Measurements from ENCODE around the gene GAK.
"Not testable (repeated sequence)": the region's sequence is repeated elsewhere in the genome, so short reads cannot be mapped to it uniquely, and the experiment has no call there.

GAK gene

DNA sequence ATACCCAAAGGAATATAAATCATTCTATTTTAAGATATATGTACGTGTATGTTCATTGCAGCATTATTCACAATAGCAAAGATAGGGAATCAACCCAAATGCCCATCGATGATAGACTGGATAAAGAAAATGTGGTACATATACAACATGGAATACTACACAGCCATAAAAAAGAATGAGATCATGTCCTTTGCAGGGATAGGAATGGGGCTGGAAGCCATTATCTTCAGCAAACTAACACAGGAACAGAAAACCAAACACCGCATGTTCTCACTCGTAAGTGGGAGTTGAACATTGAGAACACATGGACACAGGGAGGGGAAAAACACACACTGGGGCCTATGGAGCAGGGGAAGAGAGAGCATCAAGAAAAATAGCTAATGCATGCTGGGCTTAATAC is 125.1 kb downstream of the GAK start:
- not testable (repeated sequence) for DNase-seq

GRCh38 chr4:804804-805203 is 127.3 kb downstream of the GAK start:
- DNase-seq: no peak

DNA sequence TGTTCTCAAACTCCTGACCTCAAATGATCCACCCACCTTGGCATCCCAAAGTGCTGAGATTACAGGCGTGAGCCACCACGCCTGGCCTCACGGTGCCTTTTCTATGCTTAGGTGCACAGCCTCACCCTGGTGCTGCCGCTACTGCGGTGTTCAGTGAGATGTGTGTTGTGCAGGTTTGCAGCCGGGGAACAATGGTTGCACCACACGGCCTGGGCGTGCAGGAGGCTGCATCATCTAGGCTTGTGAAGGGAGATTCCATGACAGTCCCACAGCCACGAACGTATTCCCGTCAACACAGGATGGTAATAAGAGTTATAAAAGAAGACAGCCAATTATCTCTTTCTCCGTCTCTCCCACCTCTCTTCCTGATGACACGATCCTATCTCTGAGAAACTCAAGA is 128.2 kb downstream of the GAK start:
- DNase-seq: no peak

- DNase-seq: no peak
These were observed 130.5 kb downstream of the GAK start for GRCh38 chr4:801436-802124.
